GM03348 (cell line): ENCODE data around the gene KDM7A.

ENCODE experiments used
- DNase-seq: peaks from one replicate; pipeline ENCODE4 v3.0.0; 2012; ENCODE audit warnings: low spot score

Gene KDM7A, protein sequence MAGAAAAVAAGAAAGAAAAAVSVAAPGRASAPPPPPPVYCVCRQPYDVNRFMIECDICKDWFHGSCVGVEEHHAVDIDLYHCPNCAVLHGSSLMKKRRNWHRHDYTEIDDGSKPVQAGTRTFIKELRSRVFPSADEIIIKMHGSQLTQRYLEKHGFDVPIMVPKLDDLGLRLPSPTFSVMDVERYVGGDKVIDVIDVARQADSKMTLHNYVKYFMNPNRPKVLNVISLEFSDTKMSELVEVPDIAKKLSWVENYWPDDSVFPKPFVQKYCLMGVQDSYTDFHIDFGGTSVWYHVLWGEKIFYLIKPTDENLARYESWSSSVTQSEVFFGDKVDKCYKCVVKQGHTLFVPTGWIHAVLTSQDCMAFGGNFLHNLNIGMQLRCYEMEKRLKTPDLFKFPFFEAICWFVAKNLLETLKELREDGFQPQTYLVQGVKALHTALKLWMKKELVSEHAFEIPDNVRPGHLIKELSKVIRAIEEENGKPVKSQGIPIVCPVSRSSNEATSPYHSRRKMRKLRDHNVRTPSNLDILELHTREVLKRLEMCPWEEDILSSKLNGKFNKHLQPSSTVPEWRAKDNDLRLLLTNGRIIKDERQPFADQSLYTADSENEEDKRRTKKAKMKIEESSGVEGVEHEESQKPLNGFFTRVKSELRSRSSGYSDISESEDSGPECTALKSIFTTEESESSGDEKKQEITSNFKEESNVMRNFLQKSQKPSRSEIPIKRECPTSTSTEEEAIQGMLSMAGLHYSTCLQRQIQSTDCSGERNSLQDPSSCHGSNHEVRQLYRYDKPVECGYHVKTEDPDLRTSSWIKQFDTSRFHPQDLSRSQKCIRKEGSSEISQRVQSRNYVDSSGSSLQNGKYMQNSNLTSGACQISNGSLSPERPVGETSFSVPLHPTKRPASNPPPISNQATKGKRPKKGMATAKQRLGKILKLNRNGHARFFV

DNA sequence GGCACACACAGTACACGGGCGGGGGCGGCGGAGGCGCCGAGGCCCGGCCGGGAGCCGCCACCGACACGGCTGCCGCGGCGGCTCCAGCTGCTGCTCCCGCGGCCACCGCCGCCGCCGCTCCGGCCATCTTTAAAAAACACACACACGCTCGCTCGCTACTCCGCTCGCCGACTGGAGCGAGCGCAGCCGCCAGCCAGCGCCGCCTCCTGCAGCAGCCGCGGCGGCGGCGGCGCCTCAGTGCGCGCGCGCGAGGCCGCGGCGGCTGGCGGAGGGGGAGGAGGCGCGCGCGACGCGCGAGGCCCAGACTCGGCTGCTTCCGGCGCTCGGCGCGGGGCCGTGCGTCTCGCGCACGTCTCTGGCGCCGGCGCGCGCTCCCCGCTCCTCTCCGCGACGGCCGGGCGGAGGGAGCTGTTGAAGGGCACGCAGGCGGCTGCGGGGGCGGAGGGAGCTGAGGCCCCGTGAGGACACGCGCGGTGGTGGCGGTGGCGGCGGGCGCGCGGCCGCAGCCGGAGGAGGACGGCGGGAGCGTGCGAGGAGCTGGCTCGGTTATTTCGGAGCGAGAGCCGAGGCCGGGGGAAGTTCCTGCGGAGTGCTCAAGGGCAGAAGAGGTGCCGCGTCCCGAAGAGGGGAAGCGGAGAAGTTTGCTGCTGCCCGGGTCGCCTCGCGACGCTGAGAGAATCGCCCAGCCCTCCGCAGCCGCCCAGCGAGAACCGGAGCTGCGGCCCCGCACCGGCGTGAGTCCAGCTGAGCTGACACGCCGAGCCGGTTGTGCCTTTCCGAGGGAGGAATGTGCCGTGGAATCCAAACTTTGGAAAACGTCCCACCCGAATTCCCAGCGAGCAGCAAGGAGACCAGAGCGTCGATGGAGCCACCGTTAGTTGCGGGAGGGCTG, at the start of gene KDM7A:
Gene KDM7A (minus strand): TSS at position 173 of the 892 bp plus-strand sequence. CDS start 46 bp downstream, at position 127.
- peak; percentile 96 for DNase-seq

DNA sequence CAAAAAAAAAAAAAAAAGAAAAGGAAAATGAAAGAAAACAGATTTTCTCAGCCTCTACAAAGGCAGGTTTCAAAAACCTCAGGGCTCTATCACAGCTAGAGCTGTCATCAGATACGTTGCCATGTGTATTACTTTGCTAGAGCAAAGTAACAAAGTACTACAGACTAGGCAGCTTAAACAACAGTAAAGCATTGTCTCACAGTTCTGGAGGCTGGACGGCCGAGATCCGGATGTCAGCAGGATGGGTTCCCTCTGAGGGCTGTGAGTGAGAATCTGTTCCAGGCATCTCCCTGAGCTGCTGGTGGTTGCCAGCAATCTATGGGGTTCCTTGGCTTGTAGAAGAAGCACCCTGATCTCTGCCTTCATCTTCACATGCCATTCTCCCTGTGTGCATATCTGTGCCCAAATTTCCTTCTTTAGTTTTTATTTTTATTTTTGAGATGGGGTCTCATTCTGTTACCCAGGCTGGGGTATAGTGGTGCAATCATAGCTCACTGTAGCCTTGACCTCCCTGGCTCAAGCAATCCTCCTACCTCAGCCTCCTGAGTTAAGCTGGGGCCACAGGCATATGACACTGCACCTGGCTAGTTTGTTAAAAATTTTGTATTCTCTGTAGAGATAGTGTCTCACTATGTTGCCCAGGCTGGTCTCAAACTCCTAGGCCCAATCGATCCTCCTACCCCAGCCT, 48.9 kb upstream of the KDM7A start:
- DNase-seq: no peak

DNA sequence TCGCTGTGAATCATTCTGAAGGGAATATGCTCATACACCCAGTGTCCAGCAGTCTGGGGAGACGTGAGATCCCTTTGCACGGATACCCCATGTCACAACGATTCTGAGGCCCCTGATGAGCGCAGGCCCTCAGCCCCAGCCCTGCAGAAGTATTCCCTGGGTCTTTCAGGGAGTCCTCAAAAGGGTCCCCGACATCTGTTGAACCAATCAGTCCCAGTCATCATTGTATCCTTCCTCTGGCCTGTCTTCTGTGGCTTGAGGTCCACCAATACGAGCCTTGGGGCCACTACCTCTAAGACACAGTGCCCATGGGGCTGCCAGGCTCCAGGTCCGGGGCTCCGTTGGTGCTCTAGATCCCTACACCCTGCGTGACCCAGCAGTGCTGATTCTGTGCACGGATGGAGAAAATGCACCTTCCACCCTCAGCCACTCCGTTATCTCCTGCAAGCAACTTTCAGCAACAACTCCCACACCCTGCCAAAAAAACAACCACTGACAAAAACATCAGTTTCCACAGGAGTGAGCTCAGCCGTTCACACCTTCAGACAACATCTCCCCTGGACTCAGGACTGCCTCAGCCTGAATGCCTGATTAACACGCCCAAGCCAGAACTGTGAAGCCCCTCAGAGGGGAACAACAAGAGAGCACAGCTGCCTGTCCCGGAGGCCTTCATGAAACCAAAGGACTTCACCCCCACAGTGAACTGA, 46.9 kb upstream of the KDM7A start:
- DNase-seq: no peak

DNA sequence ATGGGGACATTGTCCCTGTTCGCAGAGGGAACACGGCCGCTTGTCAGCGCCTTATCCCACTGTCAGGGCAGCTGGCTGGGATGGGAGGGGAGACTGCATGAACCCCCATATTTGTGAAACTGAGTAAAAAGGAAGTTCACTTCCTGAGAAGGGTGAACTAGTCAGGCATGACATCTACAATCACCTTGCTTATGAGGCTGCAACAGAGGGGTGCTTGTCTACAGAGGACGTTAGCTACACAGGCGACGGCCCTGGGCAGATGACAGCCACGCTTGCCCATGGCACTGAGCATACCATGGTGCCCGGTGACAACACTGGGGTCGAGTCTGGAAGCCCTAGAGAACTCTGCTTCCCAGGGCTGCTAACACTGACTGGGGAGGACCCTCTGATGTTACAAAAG, 46.0 kb upstream of the KDM7A start:
- no peak for DNase-seq

DNA sequence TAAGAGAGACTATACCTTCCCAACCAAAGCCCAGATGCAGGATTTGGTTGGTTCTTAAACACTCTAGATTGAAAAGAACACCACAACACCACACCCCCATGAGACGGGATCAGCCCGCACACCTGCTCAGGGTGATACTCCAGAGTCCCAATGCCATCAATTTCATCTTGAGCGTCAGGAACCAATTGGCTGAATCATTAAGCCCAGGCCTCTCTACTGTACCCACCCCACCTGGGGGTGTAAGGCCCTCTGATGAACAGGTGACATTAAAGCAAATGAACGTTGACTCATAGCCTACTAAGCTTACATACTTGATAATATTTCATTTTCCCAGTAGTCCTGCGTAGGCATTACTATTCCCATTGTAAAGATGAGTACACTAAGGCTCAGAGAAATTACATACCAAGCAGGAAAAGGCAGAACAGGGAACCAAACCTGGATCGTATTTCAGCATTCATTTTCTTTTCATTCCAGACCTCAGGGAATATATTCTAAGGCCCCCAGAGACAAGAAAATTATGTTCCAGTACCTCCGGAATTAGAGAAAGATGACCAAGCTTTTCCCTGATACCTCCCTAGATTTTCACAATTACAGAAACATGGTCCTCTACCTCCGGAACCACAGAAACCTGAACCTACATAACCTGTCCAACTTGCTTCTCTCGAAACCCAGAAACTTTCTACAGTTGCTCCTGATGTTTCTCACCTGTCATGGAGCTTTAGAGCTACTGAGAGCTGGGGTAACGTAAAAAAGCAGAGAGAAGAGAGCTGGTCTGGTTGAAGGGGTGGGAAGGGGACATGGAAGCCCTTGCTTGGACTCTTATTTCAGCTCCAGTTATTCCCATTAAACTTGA, 43.1 kb upstream of the KDM7A start:
- no peak for DNase-seq

DNA sequence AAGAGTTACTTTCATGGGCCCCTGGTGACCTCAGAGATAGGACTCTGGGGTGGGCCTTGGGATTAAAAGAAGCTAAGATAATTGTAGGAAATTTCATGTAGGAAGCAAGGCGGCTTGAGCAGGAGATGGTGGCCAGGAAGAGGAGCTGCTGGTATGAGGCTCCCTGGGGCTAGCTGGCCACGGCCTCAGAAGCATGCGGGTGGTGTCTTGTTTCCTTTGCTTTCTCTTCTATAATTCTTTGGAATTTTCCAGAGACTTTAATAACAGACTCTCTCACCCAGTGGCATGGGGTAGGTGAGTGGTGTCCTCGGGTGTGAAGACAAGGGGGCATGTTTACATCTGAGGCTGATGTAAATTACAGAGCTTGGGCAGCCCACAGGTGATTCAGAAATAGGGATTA, 41.9 kb upstream of the KDM7A start:
- no peak for DNase-seq

DNA sequence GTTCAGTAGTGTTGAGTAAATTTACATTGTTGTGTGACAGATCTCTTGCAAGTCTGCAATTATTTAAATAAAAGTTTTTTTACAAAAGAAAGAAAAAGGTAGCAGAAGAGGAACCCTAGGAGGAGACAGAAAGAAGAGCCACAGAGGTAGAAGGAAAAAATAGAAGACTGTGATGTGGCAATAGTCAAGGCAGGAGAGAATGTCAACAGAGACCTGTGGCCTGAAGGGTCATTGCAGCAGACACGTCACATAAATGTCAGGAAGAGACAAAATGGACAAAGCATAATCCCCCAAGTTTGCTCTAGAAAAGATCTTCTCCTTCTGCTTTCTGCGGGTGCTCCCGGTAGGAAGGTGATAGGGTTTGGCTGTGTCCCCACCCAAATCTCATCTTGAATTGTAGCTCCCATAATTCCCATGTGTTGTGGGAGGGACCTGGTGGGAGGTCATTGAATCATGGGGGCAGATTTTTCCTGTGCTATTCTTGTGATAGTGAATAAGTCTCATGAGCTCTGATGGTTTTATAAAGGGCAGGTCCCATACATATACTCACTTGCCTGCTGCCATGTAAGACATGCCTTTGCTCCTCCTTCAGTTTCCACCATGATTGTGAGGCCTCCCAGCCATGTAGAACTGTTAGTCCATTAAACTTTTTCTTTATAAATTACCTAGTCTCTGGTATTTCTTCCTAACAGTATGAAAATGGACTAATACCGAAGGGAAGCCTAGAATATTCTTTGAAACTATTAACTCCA, 41.1 kb upstream of the KDM7A start:
- no peak for DNase-seq

DNA sequence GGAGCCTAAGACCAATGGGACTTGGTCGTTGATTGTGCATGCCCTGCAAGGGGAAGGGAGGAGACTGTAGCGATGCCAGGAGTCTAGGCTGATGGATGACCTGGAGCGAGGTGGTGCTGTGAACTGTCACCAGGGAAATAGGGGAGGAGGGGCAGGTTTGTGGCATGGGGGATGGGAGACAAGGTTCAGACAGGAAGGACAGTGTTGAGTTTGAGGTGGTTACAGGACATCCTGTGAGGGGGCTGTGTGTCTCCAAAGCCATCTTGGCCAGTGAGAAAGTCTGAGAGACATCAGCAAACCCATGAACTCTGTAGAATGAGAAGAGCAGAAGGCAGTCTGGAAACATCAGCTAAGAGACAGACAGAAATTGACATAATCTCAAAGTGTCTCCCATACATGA, 38.5 kb upstream of the KDM7A start:
- no peak for DNase-seq

DNA sequence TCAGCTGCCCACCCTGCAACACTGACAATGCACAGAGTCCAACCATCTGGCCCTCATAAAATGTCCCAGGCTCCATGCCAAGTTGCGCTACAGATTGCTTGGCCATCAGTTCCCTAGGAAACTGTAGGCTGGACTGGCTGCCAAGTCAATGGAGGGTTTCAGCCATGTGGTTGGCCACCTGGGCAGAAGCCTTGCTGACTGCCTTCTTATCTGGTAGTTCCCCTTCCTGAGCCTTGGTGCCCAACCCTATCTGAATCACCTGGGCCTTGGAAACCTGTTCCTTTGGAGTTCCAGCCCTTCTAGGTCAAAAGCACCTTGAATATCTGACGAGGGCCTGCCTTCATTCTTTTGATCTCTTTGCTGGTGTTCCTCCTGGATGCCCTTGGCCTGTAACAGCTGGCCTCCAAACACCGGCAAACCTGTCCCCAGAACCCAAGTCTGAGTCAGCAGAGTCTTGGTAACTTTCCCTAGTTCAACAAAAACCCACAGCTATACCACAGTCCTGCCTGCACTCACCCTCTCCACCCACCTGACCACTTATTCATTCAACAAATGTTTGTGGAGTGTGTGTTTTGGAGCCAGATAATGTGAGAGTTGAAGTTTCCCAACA, 37.4 kb upstream of the KDM7A start:
- DNase-seq: peak; percentile 26

DNA sequence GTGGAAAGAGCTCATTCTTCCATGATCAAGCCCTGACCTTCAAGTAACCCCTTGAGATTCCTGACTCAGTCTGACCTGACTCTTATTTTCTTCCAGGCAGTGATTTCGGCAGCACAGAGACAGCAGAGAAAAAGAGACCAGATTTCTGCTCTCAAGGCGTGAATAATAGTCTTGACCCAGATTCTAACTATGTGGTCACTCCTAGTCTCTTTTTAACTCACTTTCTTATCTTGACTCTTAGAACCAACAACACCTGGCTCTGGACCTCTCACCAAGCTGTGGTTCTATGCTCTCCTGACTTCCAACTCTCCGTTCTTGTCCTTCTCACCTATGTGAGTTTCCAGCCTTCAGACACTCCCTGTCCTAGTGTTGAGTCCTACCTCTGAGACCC, 36.9 kb upstream of the KDM7A start:
- DNase-seq: no peak

DNA sequence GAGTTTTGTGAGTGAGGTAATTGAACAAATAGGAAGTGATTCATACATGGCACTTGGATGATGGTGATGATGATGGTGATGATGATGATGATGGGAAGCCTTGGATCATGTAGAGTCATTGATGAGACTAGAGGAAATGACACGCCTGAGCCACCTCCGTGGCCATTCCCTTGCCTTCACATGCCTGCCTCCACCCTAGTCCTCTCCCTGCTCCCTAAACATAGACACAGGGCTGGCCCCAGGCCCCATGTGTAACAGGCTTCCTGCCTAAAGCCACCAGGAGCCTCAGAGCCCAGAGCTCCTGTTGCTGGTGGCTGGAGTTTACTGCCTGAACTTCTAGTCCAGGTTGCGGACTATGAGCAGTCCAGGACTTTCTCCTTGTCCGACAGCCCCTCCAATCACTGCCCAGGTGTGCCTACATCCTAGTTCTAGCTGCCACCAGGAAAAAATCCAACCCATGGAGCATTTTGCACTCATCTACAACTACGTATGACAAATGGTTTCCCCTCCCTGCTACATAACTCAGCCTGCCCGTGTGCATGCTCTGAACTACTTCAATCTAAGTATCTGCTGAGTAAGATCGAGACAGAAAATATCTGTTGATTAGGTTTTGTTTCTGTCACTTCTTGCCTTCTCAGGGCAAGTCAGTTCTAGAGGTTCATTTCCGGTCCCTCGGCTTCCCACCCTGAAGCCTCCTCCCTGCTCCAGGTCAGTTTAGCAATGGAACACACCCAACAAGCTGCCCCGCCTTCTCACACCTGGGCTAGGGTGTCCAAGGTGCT, 35.5 kb upstream of the KDM7A start:
- no peak for DNase-seq

DNA sequence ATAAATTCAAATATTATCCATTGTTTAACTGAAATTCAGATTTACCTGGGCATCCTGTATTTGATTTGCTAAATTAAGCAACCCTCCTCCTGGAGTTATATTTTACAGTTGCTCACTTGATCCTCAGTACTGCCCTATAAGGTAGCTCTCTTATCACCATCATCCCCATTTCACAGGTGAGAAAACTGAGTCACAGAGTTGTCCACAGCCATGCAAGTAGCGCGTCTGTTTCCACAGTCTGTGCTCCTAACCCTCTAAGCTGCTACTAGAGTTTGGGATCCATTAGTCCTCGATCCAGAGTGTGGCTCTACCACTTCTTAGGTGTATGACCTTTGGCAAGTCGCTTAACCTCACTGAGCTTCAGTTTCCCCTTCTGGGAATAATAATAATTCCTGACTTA, 34.9 kb upstream of the KDM7A start:
- DNase-seq: no peak

DNA sequence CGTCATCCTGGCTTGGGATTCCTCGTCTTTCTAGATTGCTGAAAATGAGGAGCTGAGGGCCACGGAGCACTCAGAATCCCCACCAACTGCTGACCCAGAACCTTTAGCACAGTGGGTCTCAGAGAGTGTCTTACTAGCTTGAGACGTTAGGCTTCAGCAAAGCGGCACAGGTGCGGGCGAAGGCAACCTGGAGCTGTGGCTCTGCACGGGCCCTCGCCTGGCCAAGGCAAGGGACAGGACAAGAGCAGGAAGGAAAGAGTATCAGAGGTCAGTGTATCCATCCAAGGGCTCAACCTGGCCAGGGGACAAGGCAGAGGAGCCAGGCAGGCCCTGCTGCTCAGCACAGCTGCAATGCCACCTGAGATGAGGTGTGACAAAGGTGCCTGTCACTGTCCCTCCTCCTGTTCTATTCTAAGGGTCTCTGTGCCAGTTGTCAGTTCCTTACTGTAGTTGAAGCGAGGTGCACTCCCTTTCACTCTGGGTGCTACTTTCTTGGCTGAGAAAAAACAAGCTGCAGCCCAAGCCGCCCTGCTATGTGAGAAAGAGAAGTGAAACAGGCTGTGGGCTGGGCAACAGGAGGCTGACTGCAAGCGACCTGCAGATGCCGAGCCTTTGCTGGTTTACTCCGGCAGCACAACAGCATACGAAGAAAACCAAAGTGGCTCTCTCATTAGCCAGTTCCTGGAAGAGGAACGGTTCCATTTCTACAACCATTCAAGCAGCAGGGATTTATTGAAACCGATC, 33.3 kb upstream of the KDM7A start:
- no peak for DNase-seq

DNA sequence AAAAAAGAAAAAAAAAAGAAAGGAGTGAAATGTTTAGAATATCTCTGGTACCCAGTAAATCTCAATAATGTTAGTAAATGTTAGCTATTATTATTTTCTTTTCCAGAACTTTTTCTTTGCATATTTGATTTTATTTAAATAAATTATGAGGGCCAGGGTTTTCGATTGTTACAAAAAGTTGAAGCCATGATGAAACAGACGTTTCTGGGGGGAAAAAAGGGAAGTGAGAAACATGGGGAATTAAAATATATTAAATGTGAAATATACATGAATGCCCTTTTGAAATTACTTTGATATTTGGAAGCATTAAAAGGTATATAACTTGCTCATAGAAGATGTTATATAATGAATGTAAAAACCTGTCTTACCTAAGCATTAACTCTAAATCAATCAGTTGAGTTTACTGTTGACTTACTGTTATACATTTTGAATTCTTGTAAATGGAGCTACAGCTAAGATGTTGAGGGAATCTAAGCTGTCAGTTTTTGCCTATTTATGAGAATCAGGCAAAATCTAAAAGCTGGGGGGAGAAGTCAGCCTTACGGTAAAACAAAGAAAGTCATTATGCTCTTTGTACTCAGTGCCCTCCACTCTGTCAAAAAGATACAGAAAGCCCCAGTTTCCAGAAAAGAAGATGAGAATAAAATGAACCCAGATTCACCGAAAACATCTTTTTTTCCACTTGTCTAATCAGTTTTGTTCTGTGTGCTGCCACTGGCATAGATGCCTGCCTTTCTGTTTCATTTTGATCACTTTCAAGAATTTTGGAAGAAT, 30.0 kb upstream of the KDM7A start:
- DNase-seq: no peak

DNA sequence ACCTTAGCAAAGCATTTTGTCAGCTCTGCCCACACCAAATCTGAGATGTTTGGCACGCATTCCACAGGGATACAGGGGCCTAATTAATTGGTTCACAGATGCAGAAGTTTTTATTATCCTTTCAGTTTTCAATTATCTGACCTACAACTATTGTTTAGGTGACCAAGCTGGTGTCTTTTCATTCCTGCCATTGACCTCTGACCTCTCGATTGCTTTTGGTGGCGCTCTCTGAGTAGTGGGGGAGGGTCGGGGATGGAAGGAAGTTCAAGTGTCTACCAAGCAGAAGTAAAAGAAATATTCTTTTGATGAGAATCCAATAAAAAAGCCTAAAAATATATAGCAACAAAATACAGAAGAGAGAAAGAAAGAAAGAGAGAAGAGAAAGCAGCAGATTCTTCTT, 28.8 kb upstream of the KDM7A start:
- no peak for DNase-seq

DNA sequence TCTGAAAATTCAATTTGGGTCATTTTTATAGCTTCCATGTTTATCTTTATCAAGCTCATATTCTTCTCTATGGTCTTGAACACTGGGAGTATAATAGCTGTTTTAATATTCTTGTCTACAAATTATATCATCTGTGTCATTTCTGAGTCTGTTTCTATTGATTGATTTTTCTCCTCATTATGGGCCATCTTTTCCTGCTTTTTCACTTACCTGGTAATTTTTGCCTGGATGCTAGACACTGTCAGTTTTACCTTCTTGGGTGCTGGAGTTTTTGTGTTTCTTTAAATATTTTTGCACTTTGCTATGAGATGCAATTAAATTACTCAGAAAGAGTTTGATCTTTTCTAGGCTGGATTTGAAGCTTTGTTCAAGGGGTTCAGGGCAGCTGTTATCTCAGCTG, 26.8 kb upstream of the KDM7A start:
- no peak for DNase-seq
